Nephron (organoid): Measurements from ENCODE around the gene UGT2B17.
"Not testable (repeated sequence)": the region's sequence is repeated elsewhere in the genome, so short reads cannot be mapped to it uniquely, and the experiment has no call there.

Source experiments
- H3K27ac Mint-ChIP-seq, 3 experiments: 2 replicates each; pipeline ENCODE4 v1.8.0; 2020; ENCODE audit warnings: mixed read lengths in 3 of 3, mild to moderate bottlenecking in 2 of 3, moderate library complexity in 1 of 3
- H3K27me3 Mint-ChIP-seq: 2 replicates; pipeline ENCODE4 v1.8.0; 2021; ENCODE audit warnings: low read depth, mild to moderate bottlenecking, moderate library complexity, mixed read lengths
- H3K36me3 Mint-ChIP-seq: 2 replicates; pipeline ENCODE4 v1.8.0; 2020; ENCODE audit warnings: low read depth, mixed read lengths
- H3K4me1 Mint-ChIP-seq: 2 replicates; pipeline ENCODE4 v1.8.0; 2020; ENCODE audit warnings: mixed read lengths
- H3K4me3 Mint-ChIP-seq, 3 experiments: 2 replicates each; pipeline ENCODE4 v1.8.0; 2020; ENCODE audit warnings: mild to moderate bottlenecking in 3 of 3, mixed read lengths in 3 of 3, moderate library complexity in 2 of 3
- H3K9me3 Mint-ChIP-seq: 2 replicates; pipeline ENCODE4 v1.8.0; 2020; ENCODE audit warnings: mixed read lengths
- TF ChIP-seq, protein P1 (sequence below), 3 experiments: fragments of 200-600 bp; sonication (generic); IDR thresholded peaks; one replicate each; pipeline ENCODE4 v1.5.0; 2021; ENCODE audit warnings: antibody characterized with exemption in 3 of 3; ENCODE audit not compliant: unreplicated experiment in 3 of 3

Gene UGT2B17

DNA sequence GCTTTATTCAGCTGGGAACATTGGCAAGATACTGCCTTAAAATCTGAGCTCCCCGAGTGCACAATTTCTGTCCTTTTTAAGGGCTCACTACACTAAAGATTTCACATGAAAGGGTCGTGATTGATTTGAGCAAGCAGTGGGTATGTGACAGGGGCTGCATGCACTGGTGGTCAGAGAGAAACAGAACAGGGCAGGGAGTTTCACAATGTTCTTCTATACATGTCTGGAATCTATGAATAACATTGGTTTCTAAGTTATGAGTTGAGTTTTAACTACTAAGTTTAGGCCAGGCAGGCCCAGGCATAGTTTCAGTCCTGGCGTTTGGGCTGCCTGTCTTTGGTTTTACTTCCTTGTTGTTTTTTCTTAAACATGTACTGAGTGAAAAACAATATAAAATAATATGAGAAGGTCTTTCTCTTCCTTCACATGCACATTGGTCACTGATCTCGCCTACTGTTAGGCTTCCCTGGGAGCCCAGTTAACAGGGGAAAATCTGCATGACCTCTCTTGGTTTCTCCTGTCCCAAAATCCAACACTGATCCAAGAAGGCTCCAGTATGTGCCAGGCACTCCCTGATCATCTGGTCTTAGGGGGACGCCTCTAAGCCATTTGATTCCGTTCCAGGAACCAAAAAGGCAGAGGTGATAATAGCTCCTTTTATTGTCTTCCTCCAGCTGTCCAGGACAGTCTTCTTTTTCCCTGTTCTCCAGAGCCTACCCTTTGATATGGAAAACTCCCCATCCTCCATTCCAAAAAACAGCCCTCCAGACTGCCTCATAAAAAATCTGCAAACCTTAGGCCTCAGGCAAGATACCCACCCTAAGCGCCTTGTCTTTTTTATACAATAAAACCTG lies at the start of gene UGT2B17:
UGT2B17 (minus strand) TSS at position 51 of the 854 bp plus-strand sequence. CDS start 7,838 bp downstream, outside the sequence.
- TF ChIP-seq, protein P1, sequence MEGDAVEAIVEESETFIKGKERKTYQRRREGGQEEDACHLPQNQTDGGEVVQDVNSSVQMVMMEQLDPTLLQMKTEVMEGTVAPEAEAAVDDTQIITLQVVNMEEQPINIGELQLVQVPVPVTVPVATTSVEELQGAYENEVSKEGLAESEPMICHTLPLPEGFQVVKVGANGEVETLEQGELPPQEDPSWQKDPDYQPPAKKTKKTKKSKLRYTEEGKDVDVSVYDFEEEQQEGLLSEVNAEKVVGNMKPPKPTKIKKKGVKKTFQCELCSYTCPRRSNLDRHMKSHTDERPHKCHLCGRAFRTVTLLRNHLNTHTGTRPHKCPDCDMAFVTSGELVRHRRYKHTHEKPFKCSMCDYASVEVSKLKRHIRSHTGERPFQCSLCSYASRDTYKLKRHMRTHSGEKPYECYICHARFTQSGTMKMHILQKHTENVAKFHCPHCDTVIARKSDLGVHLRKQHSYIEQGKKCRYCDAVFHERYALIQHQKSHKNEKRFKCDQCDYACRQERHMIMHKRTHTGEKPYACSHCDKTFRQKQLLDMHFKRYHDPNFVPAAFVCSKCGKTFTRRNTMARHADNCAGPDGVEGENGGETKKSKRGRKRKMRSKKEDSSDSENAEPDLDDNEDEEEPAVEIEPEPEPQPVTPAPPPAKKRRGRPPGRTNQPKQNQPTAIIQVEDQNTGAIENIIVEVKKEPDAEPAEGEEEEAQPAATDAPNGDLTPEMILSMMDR (IDR thresholded peaks at IDR 0.05; ENCODE audit: unreplicated experiment in 3 of 3), result no peak
- Mint-ChIP-seq H3K27me3 (no peaks in the 10 kb centered on the region), H3K9me3 (peaks cover 4% of the 10 kb centered on the region), H3K4me1 (no peaks in the 10 kb centered on the region), H3K4me3 (no peak within 1 kb of the TSS), H3K36me3 (no peaks in the 10 kb centered on the region), H3K27ac (no peak within 1 kb of the TSS)

DNA sequence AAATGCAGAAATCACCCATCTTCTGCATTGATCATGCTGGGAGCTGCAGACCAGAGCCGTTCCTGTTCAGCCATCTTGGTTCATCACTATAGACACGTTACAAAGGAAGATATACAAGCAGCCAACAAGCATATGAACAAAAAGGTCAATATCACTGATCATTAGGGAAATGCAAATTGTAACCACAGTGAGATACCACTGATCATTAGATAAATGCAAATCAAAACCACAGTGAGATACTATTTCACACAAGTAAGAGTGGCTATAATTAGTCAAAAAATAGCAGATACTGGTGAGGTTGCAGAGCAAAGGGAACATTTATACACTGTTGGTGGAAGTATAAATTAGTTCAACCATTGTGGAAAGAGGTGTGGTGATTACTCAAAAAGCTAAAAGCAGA lies 46.6 kb upstream of the UGT2B17 start:
- H3K9me3 Mint-ChIP-seq, H3K27ac Mint-ChIP-seq, H3K27me3 Mint-ChIP-seq, H3K4me1 Mint-ChIP-seq, H3K36me3 Mint-ChIP-seq, H3K4me3 Mint-ChIP-seq: not testable (repeated sequence)

DNA sequence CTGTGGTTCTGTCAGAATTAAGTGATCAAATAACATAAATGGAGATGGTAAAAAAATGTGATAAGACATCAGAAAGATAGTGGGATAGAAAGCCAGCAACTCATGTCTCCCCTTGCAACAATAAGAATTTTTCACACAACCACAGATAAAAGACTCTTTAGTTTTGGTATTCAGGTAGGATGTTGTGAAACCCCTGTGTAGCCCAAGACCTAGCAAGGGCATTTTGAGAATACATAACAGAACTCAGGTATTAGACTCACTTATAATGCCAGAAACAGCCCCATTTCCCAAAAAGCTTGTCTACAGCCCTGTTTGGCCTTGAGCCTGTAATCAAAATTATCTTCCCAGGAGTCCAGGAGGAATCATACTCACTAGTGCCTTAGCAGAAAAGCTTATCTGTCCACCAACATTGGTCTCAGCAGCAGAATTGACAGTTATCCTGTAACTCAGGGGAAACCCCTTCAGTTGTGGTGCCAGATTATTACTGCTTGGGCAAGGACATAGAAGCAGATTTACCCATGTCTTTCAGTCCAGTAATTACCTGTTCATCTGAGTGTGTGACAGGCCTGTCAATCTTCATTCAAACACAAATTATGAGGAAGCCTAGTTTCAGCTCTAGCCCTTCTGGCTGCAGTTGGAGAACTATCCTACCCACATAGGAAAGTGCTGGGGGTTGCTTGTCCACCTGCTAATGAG lies 41.0 kb upstream of the UGT2B17 start:
- Mint-ChIP-seq H3K36me3 (no peaks in the 10 kb centered on the region), H3K27me3 (no peaks in the 10 kb centered on the region), H3K9me3 (no peaks in the 10 kb centered on the region), H3K27ac (no peak overlapping the region), H3K4me1 (no peaks in the 10 kb centered on the region), H3K4me3 (no peak overlapping the region)
- TF ChIP-seq, protein P1 (IDR thresholded peaks at IDR 0.05; ENCODE audit: unreplicated experiment in 3 of 3), result no peak

DNA sequence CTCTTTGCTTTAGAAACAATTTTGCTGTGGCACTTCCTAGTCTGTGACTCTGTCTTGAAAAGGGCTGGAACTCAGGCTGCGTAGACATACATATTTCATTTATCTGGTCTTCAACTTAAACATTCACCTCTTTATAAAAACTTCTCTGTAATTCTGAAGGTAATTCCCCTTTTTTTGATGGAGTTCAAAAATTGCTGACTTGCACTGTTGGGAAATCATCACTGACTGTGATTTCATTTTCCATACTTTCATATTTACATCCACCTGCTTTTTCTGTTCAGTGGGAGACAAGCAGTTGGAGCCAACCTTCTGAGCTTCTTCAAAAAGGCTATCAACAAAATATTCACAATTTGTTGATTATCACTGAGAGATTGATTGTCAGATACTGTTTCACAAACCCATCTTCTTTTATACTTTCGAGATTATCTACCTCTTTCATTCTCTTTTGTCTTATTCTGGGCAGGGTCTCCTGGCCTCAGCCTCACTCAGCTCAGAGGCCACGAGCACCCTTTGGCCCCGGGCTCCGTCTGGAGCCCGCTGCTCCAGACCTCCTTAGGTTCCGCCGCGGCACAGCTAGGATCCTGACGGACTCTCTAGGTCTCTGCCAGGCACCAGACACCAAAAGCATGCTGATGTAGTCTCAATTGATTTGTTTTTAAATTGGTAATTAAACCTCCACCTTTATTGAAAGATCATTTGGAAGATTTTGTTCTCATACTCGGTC lies 39.7 kb upstream of the UGT2B17 start:
- TF ChIP-seq, protein P1 (IDR thresholded peaks at IDR 0.05; ENCODE audit: unreplicated experiment in 3 of 3), result no peak
- H3K4me3 Mint-ChIP-seq, result no peak overlapping the region
- no peaks in the 10 kb centered on the region for H3K36me3 Mint-ChIP-seq
- no peaks in the 10 kb centered on the region for H3K27me3 Mint-ChIP-seq
- no peaks in the 10 kb centered on the region for H3K9me3 Mint-ChIP-seq
- no peak overlapping the region for H3K27ac Mint-ChIP-seq
- H3K4me1 Mint-ChIP-seq, result no peaks in the 10 kb centered on the region

- H3K9me3 Mint-ChIP-seq, result no peaks in the 10 kb centered on the region
- no peaks in the 10 kb centered on the region for H3K36me3 Mint-ChIP-seq
- no peaks in the 10 kb centered on the region for H3K4me1 Mint-ChIP-seq
These were observed 37.6 kb upstream of the UGT2B17 start for GRCh38 chr4:68613752-68614151.

More at GRCh38 chr4:68613752-68614151, 37.6 kb upstream of the UGT2B17 start:
- TF ChIP-seq, protein P1 (IDR thresholded peaks at IDR 0.05; ENCODE audit: unreplicated experiment in 3 of 3), result no peak
- Mint-ChIP-seq H3K4me3 (no peak overlapping the region), H3K27ac (no peak overlapping the region), H3K27me3 (no peaks in the 10 kb centered on the region)
